GM12892 (cell line): ENCODE results near the gene CREBL2.

Experiments used
- POLR2A ChIP-seq: IDR thresholded peaks from 2 replicates; pipeline ENCODE4 v1.6.1; 2011; ENCODE audit warnings: low read depth, low read length, control low read depth
- TAF1 ChIP-seq: IDR thresholded peaks from 2 replicates; pipeline ENCODE4 v1.6.1; 2011; ENCODE audit warnings: low read depth, mild to moderate bottlenecking, control low read depth, low read length, borderline replicate concordance

DNA sequence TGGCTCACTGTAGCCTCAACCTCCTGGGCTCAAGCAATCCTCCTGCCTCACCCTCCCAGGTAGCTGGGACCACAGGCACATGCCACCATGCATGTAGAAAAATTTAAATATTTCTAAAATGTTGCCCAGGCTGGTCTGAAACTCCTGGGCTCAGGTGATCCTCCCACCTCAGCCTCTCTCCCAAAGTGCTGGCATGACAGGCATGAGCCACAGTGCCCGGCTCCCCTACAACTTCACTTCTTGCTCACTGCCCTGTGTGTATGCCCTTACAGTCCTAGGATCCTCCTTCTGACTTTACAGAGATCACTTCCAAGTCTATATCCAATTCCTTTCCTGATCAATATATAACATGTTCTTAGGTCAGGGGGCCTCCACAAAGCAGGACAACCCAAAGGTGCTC, 23.8 kb upstream of the CREBL2 start:
- TF ChIP-seq POLR2A (no peak), TAF1 (no peak)
